Breast epithelium (tissue), 3 donors: ENCODE measurements around the gene TANGO6.

Experiments
- CTCF ChIP-seq, 3 donors: fragments of 450-650 bp; IDR thresholded peaks; one replicate each; pipeline ENCODE4 v1.5.1; 2016 to 2017; ENCODE audit warnings: antibody characterized with exemption in 3 of 3, mild to moderate bottlenecking in 3 of 3, moderate library complexity in 3 of 3
- POLR2A ChIP-seq: fragments of 450-650 bp; IDR thresholded peaks from one replicate; pipeline ENCODE4 v1.6.1; 2016; ENCODE audit warnings: antibody characterized with exemption, mild to moderate bottlenecking, moderate library complexity
- POLR2AphosphoS5 ChIP-seq, 3 donors: sonication (generic); formaldehyde crosslinking; IDR thresholded peaks; one replicate each; pipeline ENCODE4 v1.6.1; 2017; ENCODE audit warnings: antibody characterized with exemption in 3 of 3

GRCh38 chr16:68972720-68973119, 129.4 kb downstream of the TANGO6 start:
- no peak for TF ChIP-seq CTCF (IDR thresholded peaks at IDR 0.05)
- TF ChIP-seq POLR2A: no peak
- no peak for TF ChIP-seq POLR2AphosphoS5 (IDR thresholded peaks at IDR 0.05)
